ENCODE measurements around the gene KCNH3. TPM values are rescaled to one million over a fixed set of nuclear protein-coding genes. Genes with fewer than 3 reads are reported as not detected.
"Not testable (repeated sequence)": the region's sequence is repeated elsewhere in the genome, so short reads cannot be mapped to it uniquely, and the experiment has no call there.

Gene KCNH3
- total RNA-seq, 1 donor from 2014 or later, result under 0.01 TPM

DNA sequence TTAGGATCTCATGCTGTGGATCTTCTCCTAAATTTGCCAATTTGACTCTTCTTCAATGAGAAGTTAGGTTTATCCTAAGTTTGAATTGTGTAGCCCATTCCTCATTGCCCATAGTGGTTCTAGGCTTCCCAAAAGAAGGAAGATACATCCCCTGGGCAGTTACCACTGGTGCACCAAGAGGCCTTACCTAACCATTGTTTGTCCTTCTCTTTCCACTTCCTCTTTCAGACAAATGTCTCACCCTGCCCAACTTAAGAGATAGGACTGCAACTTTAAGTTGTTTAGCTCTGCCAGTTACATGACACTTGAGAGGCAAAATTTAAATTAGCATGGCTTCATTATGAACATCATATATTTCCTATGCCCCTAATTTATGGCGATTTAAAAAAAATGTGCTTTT is 9.4 kb upstream of the KCNH3 start:
- H3K36me3 ChIP-seq (ENCODE audit: control insufficient read depth, insufficient read depth, low read length), result peaks cover 12% of the 10 kb centered on the region
- DNase-seq (ENCODE audit: low read depth) (no peak), FAIRE-seq (no peak)
- no peak overlapping the region for H3K4me3 ChIP-seq (ENCODE audit: low read depth, low read length)
- TF ChIP-seq, protein P1, sequence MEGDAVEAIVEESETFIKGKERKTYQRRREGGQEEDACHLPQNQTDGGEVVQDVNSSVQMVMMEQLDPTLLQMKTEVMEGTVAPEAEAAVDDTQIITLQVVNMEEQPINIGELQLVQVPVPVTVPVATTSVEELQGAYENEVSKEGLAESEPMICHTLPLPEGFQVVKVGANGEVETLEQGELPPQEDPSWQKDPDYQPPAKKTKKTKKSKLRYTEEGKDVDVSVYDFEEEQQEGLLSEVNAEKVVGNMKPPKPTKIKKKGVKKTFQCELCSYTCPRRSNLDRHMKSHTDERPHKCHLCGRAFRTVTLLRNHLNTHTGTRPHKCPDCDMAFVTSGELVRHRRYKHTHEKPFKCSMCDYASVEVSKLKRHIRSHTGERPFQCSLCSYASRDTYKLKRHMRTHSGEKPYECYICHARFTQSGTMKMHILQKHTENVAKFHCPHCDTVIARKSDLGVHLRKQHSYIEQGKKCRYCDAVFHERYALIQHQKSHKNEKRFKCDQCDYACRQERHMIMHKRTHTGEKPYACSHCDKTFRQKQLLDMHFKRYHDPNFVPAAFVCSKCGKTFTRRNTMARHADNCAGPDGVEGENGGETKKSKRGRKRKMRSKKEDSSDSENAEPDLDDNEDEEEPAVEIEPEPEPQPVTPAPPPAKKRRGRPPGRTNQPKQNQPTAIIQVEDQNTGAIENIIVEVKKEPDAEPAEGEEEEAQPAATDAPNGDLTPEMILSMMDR (IDR thresholded peaks at IDR 0.05; ENCODE audit: insufficient read depth, low read length, severe bottlenecking), result no peak
- H3K27me3 ChIP-seq (ENCODE audit: control insufficient read depth, insufficient read depth, low read length), result no peaks in the 10 kb centered on the region

DNA sequence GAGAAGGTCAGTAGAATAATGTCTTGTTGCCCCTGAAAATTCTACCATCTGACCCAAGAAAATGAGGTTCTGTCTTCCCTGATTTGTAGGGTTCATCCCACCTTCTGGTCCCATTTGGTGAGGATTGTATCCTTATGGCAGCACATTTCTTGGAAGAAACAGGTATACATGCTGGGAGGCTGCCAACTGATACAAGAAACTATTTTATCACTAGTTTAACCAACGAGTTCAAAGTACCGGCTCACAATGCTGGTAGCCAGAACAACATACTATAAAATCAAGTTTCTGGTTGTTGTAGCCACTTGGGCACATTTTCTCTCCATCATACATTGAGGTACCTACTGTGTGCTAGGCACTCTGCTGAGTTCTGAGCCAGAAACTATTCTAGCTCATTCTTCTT is 7.1 kb upstream of the KCNH3 start:
- FAIRE-seq (no peak), DNase-seq (ENCODE audit: low read depth) (no peak)
- Histone ChIP-seq H3K4me3 (ENCODE audit: low read depth, low read length) (no peak overlapping the region), H3K36me3 (ENCODE audit: control insufficient read depth, insufficient read depth, low read length) (peaks cover 1% of the 10 kb centered on the region), H3K27me3 (ENCODE audit: control insufficient read depth, insufficient read depth, low read length) (no peaks in the 10 kb centered on the region)
- TF ChIP-seq, protein P1 (IDR thresholded peaks at IDR 0.05; ENCODE audit: insufficient read depth, low read length, severe bottlenecking), result no peak

DNA sequence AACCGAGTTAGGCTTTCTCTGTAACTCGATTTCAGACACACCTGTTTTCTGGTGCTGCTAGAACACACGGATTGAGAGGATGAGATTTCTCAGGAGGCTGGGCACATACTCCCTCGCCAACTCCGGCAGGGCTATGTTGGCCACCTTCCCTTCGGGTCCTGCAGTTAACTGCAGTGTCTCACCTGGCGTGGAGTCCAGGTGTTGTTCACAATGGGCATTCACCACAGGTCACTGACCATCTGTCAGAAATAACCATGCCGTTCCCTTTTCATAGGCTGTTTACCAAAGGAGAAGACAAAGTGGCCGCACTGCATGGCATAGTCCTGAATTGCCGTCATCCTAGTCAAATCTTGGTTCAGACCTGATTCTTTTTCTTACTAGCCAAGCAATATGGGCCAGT is 5.5 kb upstream of the KCNH3 start:
- H3K27me3 ChIP-seq (ENCODE audit: control insufficient read depth, insufficient read depth, low read length), result peaks cover 6% of the 10 kb centered on the region
- H3K36me3 ChIP-seq (ENCODE audit: control insufficient read depth, insufficient read depth, low read length), result no peaks in the 10 kb centered on the region
- TF ChIP-seq, protein P1 (IDR thresholded peaks at IDR 0.05; ENCODE audit: insufficient read depth, low read length, severe bottlenecking), result no peak
- DNase-seq (ENCODE audit: low read depth) (no peak), FAIRE-seq (no peak)
- no peak overlapping the region for H3K4me3 ChIP-seq (ENCODE audit: low read depth, low read length)

DNA sequence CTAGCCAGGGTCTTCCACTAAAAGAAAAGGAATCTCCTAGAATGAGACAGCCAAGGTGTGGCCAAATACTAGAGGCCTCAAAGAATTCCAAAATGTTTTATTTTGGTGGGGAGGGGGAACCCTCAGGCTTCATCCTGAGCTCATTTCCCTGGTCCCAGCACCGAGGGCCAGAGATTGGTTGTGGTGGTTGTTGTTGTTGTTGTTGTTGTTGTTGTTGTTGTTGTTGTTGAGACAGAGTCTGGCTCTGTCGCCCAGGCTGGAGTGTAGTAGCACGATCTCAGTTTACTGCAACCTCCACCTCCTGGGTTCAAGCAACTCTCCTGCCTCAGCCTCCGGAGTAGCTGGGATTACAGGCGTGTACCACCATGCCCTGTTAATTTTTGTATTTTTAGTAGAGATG is 4.7 kb upstream of the KCNH3 start:
- H3K27me3 ChIP-seq (ENCODE audit: control insufficient read depth, insufficient read depth, low read length); FAIRE-seq; H3K4me3 ChIP-seq (ENCODE audit: low read depth, low read length); DNase-seq (ENCODE audit: low read depth); H3K36me3 ChIP-seq (ENCODE audit: control insufficient read depth, insufficient read depth, low read length): not testable (repeated sequence)

DNA sequence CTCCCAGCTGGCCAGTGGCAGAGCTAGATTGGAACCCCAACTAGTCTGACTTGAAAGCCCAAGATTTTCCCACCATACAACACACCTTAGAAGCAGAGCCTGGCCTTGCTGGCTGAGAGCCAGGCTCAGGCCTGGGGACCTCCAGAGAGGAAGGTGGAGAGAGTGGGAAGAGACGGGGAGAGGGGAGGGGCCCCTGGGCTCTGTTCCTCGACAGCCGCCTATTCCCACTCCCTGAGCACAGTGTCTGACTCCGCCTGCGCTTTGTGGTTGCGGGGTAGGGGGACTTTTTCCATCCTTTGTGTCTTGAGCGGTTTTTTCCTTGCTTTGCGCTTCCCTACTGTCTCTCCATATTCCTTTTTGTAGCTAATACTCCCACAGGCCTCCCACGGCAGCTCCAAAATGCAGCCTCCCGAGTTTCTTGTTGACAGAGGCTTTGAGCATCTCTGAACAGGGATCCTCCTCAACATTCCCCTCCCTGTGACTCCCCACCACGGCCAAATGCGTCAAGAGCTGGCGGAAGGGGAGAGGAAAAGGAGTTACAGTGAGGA is 4.0 kb upstream of the KCNH3 start:
- Histone ChIP-seq H3K27me3 (ENCODE audit: control insufficient read depth, insufficient read depth, low read length) (peaks cover 12% of the 10 kb centered on the region), H3K36me3 (ENCODE audit: control insufficient read depth, insufficient read depth, low read length) (no peaks in the 10 kb centered on the region), H3K4me3 (ENCODE audit: low read depth, low read length) (no peak overlapping the region)
- TF ChIP-seq, protein P1 (IDR thresholded peaks at IDR 0.05; ENCODE audit: insufficient read depth, low read length, severe bottlenecking), result no peak
- DNase-seq (ENCODE audit: low read depth) (no peak), FAIRE-seq (no peak)

DNA sequence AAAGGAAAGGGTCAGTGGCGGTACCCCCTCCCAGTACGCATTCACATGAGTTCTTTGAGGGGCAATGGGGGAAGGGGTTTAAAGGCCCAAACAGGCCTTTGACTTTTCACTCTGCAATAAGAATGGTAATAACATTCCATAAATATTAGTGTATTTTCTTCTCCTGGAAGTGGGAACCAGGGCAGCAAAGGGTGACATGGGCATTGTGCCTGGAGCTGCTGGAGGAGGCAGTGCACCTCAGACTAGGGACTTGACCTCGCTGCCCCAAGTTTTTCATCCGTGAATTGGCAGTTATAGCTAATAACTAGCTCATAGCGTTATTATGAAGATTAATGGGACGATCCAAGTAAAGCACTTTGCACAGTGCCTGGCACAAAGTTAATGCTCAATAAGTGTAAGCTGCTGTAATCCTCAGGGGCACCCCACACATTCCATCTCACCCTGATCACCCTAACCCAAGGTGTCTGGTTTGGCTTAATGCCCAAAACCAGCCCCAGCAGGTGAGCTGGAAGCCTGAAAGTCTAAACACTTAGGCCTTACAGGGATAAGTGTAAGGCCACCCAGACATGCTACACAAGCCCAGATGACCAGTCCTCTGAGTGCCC is 2.8 kb upstream of the KCNH3 start:
- FAIRE-seq (no peak), DNase-seq (ENCODE audit: low read depth) (no peak)
- Histone ChIP-seq H3K36me3 (ENCODE audit: control insufficient read depth, insufficient read depth, low read length) (no peaks in the 10 kb centered on the region), H3K4me3 (ENCODE audit: low read depth, low read length) (no peak overlapping the region), H3K27me3 (ENCODE audit: control insufficient read depth, insufficient read depth, low read length) (peaks cover 14% of the 10 kb centered on the region)
- TF ChIP-seq, protein P1 (IDR thresholded peaks at IDR 0.05; ENCODE audit: insufficient read depth, low read length, severe bottlenecking), result no peak
